B cell (primary cell): ENCODE measurements around the gene IER3.

Experiments
- EZH2 ChIP-seq: IDR thresholded peaks from 2 replicates; pipeline ENCODE4 v1.6.1; 2012; ENCODE audit warnings: borderline replicate concordance, low read depth, mild to moderate bottlenecking, moderate library complexity, low read length; ENCODE audit not compliant: insufficient read depth, poor library complexity, severe bottlenecking
- TF ChIP-seq, protein P1 (sequence below): fragments of 200-600 bp; IDR thresholded peaks from one replicate; pipeline ENCODE4 v1.8.0; 2022; ENCODE audit warnings: antibody characterized with exemption, mild to moderate bottlenecking

DNA sequence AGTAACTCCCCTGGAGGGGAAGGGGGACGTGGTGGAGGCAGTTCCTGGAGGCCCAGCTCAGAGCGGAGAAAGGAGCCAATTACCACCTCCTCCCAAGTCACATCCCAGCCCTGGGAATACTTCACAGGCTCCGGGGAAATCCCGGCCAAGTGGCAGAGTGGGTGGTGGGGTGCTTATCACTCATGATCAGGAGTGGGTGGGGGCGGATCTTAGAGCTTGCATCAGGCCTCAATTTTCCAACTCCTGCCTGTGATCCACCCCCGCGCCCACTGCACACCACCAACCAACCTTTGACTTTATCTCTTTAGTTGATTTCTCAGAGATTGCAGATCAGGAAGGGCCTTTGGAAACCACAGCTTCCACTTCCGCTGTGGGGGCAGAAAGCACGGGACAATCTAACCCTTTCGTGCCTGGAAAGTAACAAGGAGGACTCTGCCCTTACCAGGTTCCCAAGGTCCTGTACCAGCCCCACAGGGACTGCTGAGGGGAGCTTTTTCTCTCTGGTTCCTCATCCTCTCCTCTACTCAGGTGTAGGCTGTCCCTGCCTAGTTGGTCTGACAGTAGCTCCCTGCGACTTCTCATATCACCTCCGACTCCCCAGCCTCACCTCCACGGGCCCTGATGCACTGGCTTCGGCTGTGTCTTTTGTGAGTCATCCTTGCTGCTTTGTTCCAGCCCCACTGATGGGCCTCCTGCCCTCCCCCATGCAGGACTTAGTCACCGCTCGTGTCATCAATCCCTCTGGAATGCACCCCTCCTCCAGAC, 24.9 kb upstream of the IER3 start:
- TF ChIP-seq, protein P1, sequence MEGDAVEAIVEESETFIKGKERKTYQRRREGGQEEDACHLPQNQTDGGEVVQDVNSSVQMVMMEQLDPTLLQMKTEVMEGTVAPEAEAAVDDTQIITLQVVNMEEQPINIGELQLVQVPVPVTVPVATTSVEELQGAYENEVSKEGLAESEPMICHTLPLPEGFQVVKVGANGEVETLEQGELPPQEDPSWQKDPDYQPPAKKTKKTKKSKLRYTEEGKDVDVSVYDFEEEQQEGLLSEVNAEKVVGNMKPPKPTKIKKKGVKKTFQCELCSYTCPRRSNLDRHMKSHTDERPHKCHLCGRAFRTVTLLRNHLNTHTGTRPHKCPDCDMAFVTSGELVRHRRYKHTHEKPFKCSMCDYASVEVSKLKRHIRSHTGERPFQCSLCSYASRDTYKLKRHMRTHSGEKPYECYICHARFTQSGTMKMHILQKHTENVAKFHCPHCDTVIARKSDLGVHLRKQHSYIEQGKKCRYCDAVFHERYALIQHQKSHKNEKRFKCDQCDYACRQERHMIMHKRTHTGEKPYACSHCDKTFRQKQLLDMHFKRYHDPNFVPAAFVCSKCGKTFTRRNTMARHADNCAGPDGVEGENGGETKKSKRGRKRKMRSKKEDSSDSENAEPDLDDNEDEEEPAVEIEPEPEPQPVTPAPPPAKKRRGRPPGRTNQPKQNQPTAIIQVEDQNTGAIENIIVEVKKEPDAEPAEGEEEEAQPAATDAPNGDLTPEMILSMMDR = no peak
- TF ChIP-seq EZH2 = no peak
